Fibroblast of mammary gland (primary cell): ENCODE measurements around the gene COX14.
"Not testable (repeated sequence)": the region's sequence is repeated elsewhere in the genome, so short reads cannot be mapped to it uniquely, and the experiment has no call there.

Source experiments
- DNase-seq: peaks from one replicate; pipeline ENCODE4 v3.0.0-alpha.2; 2010; ENCODE audit warnings: low read depth
- H3K4me3 ChIP-seq: 2 replicates; pipeline ENCODE4 v1.5.1; 2011; ENCODE audit warnings: low read depth, mild to moderate bottlenecking, low read length, moderate library complexity; ENCODE audit not compliant: control insufficient read depth
- TF ChIP-seq, protein P1 (sequence below): conservative IDR thresholded peaks from 2 replicates; pipeline ENCODE4 v1.5.1; 2011; ENCODE audit warnings: low read depth, low read length, inconsistent platforms; ENCODE audit not compliant: control insufficient read depth, insufficient read depth

The COX14 gene

GRCh38 chr12:50123203-50123602 lies 11.2 kb downstream of the COX14 start:
- no peak overlapping the region for H3K4me3 ChIP-seq
- TF ChIP-seq, protein P1, sequence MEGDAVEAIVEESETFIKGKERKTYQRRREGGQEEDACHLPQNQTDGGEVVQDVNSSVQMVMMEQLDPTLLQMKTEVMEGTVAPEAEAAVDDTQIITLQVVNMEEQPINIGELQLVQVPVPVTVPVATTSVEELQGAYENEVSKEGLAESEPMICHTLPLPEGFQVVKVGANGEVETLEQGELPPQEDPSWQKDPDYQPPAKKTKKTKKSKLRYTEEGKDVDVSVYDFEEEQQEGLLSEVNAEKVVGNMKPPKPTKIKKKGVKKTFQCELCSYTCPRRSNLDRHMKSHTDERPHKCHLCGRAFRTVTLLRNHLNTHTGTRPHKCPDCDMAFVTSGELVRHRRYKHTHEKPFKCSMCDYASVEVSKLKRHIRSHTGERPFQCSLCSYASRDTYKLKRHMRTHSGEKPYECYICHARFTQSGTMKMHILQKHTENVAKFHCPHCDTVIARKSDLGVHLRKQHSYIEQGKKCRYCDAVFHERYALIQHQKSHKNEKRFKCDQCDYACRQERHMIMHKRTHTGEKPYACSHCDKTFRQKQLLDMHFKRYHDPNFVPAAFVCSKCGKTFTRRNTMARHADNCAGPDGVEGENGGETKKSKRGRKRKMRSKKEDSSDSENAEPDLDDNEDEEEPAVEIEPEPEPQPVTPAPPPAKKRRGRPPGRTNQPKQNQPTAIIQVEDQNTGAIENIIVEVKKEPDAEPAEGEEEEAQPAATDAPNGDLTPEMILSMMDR, result no peak
- no peak for DNase-seq

DNA sequence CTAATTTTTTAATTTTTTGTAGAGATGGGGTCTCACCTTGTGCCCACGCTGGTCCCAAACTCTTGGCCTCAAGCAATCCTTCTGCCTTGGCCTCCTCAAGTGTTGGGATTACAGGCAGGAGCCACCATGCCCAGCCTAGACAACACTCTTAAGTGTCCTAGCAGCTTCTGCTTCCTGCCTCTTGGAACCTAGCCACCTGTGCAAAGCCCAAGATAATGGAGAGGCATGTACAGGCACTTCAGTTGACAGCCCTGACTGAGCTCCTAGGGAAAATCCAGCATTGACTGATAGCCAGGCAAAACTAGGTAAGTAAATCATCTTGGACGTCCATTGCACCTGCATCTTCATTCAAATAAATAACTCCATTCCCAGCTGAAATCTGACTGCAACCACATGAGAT lies 15.5 kb downstream of the COX14 start:
- H3K4me3 ChIP-seq, result no peak overlapping the region
- DNase-seq, result no peak
- TF ChIP-seq, protein P1, result no peak

DNA sequence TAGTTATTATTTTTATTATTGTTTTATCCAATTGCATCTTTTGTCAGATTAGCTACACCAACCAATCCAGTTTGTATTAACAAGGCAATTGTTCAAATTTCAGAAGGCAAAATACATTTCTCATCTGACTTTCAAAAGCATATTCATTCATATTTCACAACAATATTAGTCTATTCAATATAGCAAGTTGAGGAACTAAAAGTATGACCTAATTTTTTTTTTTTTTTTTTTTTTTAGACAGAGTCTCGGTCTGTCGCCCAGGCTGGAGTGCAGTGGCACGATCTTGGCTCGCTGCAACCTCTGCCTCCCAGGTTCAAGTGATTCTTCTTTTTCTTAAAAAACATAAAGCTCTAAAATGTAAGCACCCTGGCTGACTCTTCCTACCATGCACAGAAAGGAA lies 17.3 kb downstream of the COX14 start:
- TF ChIP-seq, protein P1, result no peak
- DNase-seq, result no peak
- no peak overlapping the region for H3K4me3 ChIP-seq

DNA sequence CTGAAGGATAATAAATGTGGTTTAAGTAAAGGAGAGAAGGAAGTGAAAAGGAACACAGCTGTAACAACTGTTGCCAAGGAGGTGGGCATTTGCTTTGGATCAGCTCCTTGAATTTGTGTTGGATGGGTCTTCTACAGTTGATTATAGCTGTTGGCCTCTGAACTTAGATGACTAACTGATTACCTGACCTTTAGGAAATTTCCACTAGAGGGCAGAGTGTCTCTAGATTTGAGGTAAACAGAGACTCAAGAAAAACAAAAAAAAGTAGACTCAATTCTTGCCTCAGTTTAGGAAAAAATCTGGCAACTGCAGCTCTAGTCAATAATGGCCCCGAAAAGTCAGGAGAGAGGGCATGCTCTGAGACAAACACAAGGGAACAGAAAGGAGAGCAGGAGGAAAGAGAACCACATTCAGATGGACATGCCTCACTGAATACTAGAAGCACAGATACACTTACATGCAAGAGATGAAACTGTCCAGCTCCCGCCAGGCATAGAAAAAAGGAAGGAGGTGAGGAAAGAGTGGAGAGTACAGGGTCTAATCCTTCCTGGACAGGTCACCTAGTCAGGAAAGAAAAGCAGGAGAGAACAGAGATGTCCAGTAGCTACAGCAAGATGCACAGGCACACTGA lies 20.6 kb downstream of the COX14 start:
- DNase-seq, result peak; percentile 76
- H3K4me3 ChIP-seq, result no peak overlapping the region
- TF ChIP-seq, protein P1, result peak; percentile 62

- DNase-seq, result no peak
- no peak overlapping the region for H3K4me3 ChIP-seq
- TF ChIP-seq, protein P1, result no peak
Measured at GRCh38 chr12:50142993-50143392, 31.0 kb downstream of the COX14 start.

- TF ChIP-seq, protein P1, result no peak
- no peak overlapping the region for H3K4me3 ChIP-seq
- no peak for DNase-seq
Measured at GRCh38 chr12:50145439-50145838, 33.4 kb downstream of the COX14 start.

- TF ChIP-seq, protein P1, result no peak
- no peak for DNase-seq
- H3K4me3 ChIP-seq, result no peak overlapping the region
Measured at GRCh38 chr12:50147281-50147680, 35.2 kb downstream of the COX14 start.

- DNase-seq, H3K4me3 ChIP-seq: not testable (repeated sequence)
Measured at GRCh38 chr12:50148011-50148410, 36.0 kb downstream of the COX14 start.
